ENCODE data around the gene CYLD. TPM values are rescaled to one million over a fixed set of nuclear protein-coding genes. Genes with fewer than 3 reads are reported as not detected.

CYLD gene
- total RNA-seq, 1 experiment from 2014 or later = 11.9 TPM

GRCh38 chr16:50699326-50700159, 42.3 kb upstream of the CYLD start:
- H3K9me2 ChIP-seq (ENCODE audit: insufficient read depth) = no peaks in the 10 kb centered on the region
- H3K9me3 ChIP-seq (ENCODE audit: control insufficient read depth in 1 of 2, insufficient read depth in 1 of 2, low read depth in 1 of 2, low read length in 2 of 2) = peaks cover 5 to 9% of the 10 kb centered on the region in 2 experiments; a peak in 2 of 4 replicates
- no peak overlapping the region for H3K27ac ChIP-seq (ENCODE audit: low read depth, low read length)
- H3K4me3 ChIP-seq (replicated peaks in 1 of 2; ENCODE audit: low read depth in 1 of 2, low read length in 2 of 2) = no peak overlapping the region
- H3K4me2 ChIP-seq (ENCODE audit: low read length) = no peak overlapping the region
- no TSS peak for BruUV-seq (replicated peaks)
- intact Hi-C loops (cut with micrococcal nuclease) = no loop called here
- H3K79me2 ChIP-seq (ENCODE audit: insufficient read depth, low read length) = no peaks in the 10 kb centered on the region
- DNase-seq (ENCODE audit: low read depth, low spot score) = no peak
- no peak for TF ChIP-seq EGR1 (IDR thresholded peaks at IDR 0.05; ENCODE audit: low read depth)
- TF ChIP-seq POLR2AphosphoS5 (IDR thresholded peaks at IDR 0.05; ENCODE audit: low read depth, low read length) = no peak
- no peak for TF ChIP-seq TCF7L2 (IDR thresholded peaks at IDR 0.05; ENCODE audit: borderline replicate concordance, extremely low read depth, insufficient read depth, insufficient read length)
- no peak for TF ChIP-seq FOSL1 (IDR thresholded peaks at IDR 0.05; ENCODE audit: low read depth)
- no peak for TF ChIP-seq SP1 (IDR thresholded peaks at IDR 0.05; ENCODE audit: low read depth)
- no peak for TF ChIP-seq CEBPB (IDR thresholded peaks at IDR 0.05; ENCODE audit: low read depth)
- TF ChIP-seq YY1 (IDR thresholded peaks at IDR 0.05; ENCODE audit: extremely low read depth, insufficient replicate concordance, low read depth, low read length) = no peak
- no peak for TF ChIP-seq SIN3A (IDR thresholded peaks at IDR 0.05; ENCODE audit: low read depth)
- TF ChIP-seq EZH2phosphoT487 (IDR thresholded peaks at IDR 0.05; ENCODE audit: borderline replicate concordance) = no peak
- no peak for TF ChIP-seq MAX (IDR thresholded peaks at IDR 0.05)
- POLR2A ChIA-PET = no interaction called here
- no peaks in the 10 kb centered on the region for H3K36me3 ChIP-seq (ENCODE audit: control insufficient read depth in 1 of 2, insufficient read depth in 2 of 2, low read length in 2 of 2)
- RAD21 ChIA-PET (ENCODE audit: low non-redundant PET in 1 of 2, low total read pairs in 2 of 2, uncharacterized antibody in 2 of 2, unreplicated experiment in 2 of 2) = no interaction called here
- no peaks in the 10 kb centered on the region for H3K27me3 ChIP-seq (ENCODE audit: insufficient read depth, low read length)
- CTCF ChIA-PET = no interaction called here
- ATAC-seq = no peak
- no peak overlapping the region for H3K9ac ChIP-seq (ENCODE audit: low read length)
- peaks cover 14 to 21% of the 10 kb centered on the region in 2 experiments for H3K4me1 ChIP-seq (ENCODE audit: control insufficient read depth in 1 of 2, insufficient read depth in 2 of 2, low read length in 2 of 2)
- no peak overlapping the region for H2AFZ ChIP-seq (ENCODE audit: low read depth, low read length, poor library complexity, severe bottlenecking)
- H4K20me1 ChIP-seq (ENCODE audit: insufficient read depth) = no peaks in the 10 kb centered on the region

GRCh38 chr16:50702725-50703124, 39.2 kb upstream of the CYLD start:
- Histone ChIP-seq H3K9me2 (ENCODE audit: insufficient read depth) (no peaks in the 10 kb centered on the region), H3K9ac (ENCODE audit: low read length) (no peak overlapping the region), H3K27ac (ENCODE audit: low read depth, low read length) (no peak overlapping the region), H3K36me3 (ENCODE audit: control insufficient read depth in 1 of 2, insufficient read depth in 2 of 2, low read length in 2 of 2) (no peaks in the 10 kb centered on the region), H3K79me2 (ENCODE audit: insufficient read depth, low read length) (no peaks in the 10 kb centered on the region), H3K4me3 (replicated peaks in 1 of 2; ENCODE audit: low read depth in 1 of 2, low read length in 2 of 2) (no peak overlapping the region), H3K4me1 (ENCODE audit: control insufficient read depth in 1 of 2, insufficient read depth in 2 of 2, low read length in 2 of 2) (no peaks in the 10 kb centered on the region), H3K27me3 (ENCODE audit: insufficient read depth, low read length) (no peaks in the 10 kb centered on the region), H4K20me1 (ENCODE audit: insufficient read depth) (no peaks in the 10 kb centered on the region), H2AFZ (ENCODE audit: low read depth, low read length, poor library complexity, severe bottlenecking) (no peak overlapping the region), H3K4me2 (ENCODE audit: low read length) (no peak overlapping the region), H3K9me3 (ENCODE audit: control insufficient read depth in 1 of 2, insufficient read depth in 1 of 2, low read depth in 1 of 2, low read length in 2 of 2) (peaks cover 8 to 19% of the 10 kb centered on the region in 2 experiments; a peak in 2 of 4 replicates)
- ChIA-PET CTCF (no interaction called here), RAD21 (ENCODE audit: low non-redundant PET in 1 of 2, low total read pairs in 2 of 2, uncharacterized antibody in 2 of 2, unreplicated experiment in 2 of 2) (no interaction called here), POLR2A (no interaction called here)
- ATAC-seq (no peak), DNase-seq (ENCODE audit: low read depth, low spot score) (no peak)
- intact Hi-C loops (cut with micrococcal nuclease) = no loop called here
- no TSS peak for BruUV-seq (replicated peaks)
- TF ChIP-seq SRF (IDR thresholded peaks at IDR 0.05; ENCODE audit: low read depth) (no peak), ZBTB33 (IDR thresholded peaks at IDR 0.05; ENCODE audit: extremely low read depth, insufficient replicate concordance, low read length) (no peak), MAX (IDR thresholded peaks at IDR 0.05) (no peak), FOSL1 (IDR thresholded peaks at IDR 0.05; ENCODE audit: low read depth) (no peak), EGR1 (IDR thresholded peaks at IDR 0.05; ENCODE audit: low read depth) (no peak)
